GM19035 (cell line): ENCODE data around the gene AQP2.

Experiments
- ATAC-seq: cut with Tn5 transposase; IDR thresholded peaks from one replicate; pipeline ENCODE4 v1.9.1; 2021; ENCODE audit not compliant: unreplicated experiment

Gene AQP2

GRCh38 chr12:49939707-49940106 is 10.8 kb upstream of the AQP2 start:
- ATAC-seq: no peak

GRCh38 chr12:49941556-49942511 is 8.7 kb upstream of the AQP2 start:
- no peak for ATAC-seq

- ATAC-seq: no peak
These were observed 8.0 kb upstream of the AQP2 start for GRCh38 chr12:49942512-49942893.

GRCh38 chr12:49942921-49943624 is 7.5 kb upstream of the AQP2 start:
- no peak for ATAC-seq

- no peak for ATAC-seq
These were observed 6.9 kb upstream of the AQP2 start for GRCh38 chr12:49943625-49943960.

- ATAC-seq: no peak
These were observed 6.5 kb upstream of the AQP2 start for GRCh38 chr12:49944046-49944445.

- no peak for ATAC-seq
These were observed 5.8 kb upstream of the AQP2 start for GRCh38 chr12:49944718-49945117.

GRCh38 chr12:49945394-49946080 is 5.0 kb upstream of the AQP2 start:
- peak; percentile 74 for ATAC-seq

- no peak for ATAC-seq
These were observed 4.5 kb upstream of the AQP2 start for GRCh38 chr12:49946086-49946485.

- no peak for ATAC-seq
These were observed 4.0 kb upstream of the AQP2 start for GRCh38 chr12:49946497-49946896.

- ATAC-seq: no peak
These were observed 2.8 kb upstream of the AQP2 start for GRCh38 chr12:49947593-49948226.

GRCh38 chr12:49948866-49949845 is 1.4 kb upstream of the AQP2 start:
- no peak for ATAC-seq

- ATAC-seq: no peak
These were observed 671 bp upstream of the AQP2 start for GRCh38 chr12:49949866-49950265.

- ATAC-seq: no peak
These were observed 1.1 kb downstream of the AQP2 start for GRCh38 chr12:49951411-49952240.

GRCh38 chr12:49952391-49953055 is 2.0 kb downstream of the AQP2 start:
- ATAC-seq: no peak

GRCh38 chr12:49953151-49953550 is 2.6 kb downstream of the AQP2 start:
- ATAC-seq: no peak

- ATAC-seq: no peak
These were observed 3.7 kb downstream of the AQP2 start for GRCh38 chr12:49953961-49954846.
